Body of pancreas (tissue), 4 donors: Measurements from ENCODE around the gene CTNND2.

Experiments
- CTCF ChIP-seq, 7 experiments: fragments of 450-650 bp in 4 of 7; fragments of 200-600 bp in 3 of 7; sonication (generic) in 3 of 7; IDR thresholded peaks; one replicate each; pipeline ENCODE4 v1.5.1; 2016 to 2019; ENCODE audit warnings: antibody characterized with exemption in 7 of 7
- POLR2A ChIP-seq, 3 donors: fragments of 450-650 bp; IDR thresholded peaks; one replicate each; pipeline ENCODE4 v1.6.1; 2016; ENCODE audit warnings: antibody characterized with exemption in 3 of 3, mild to moderate bottlenecking in 2 of 3

- TF ChIP-seq CTCF (IDR thresholded peaks at IDR 0.05) (no peak), POLR2A (IDR thresholded peaks at IDR 0.05) (no peak)
These were observed 427.4 kb downstream of the CTNND2 start for GRCh38 chr5:11476866-11477265.
